K562 (cell line): ENCODE measurements around the gene SMAP2. TPM values are rescaled to one million over a fixed set of nuclear protein-coding genes. Genes with fewer than 3 reads are reported as not detected.
A peak's percentile ranks its signal among the peaks of the same experiment; 100 is the strongest.

Experiments used
- ATF3 ChIP-seq, 2 experiments: fragments of 450-650 bp in 1 of 2; sonication (generic) in 1 of 2; formaldehyde crosslinking in 1 of 2; IDR thresholded peaks in 1 of 2; conservative IDR thresholded peaks in 1 of 2; 2 replicates each; pipeline versions ENCODE4 v1.6.1 to v1.8.1; 2016 to 2023; ENCODE audit warnings: mild to moderate bottlenecking in 2 of 2, moderate library complexity in 2 of 2, inconsistent platforms in 1 of 2, missing genetic modification reagents in 1 of 2
- EP400 ChIP-seq: fragments of 450-650 bp; IDR thresholded peaks from 2 replicates; pipeline ENCODE4 v1.6.1; 2017; ENCODE audit warnings: antibody characterized with exemption, mild to moderate bottlenecking, moderate library complexity
- FOXA1 ChIP-seq: fragments of 450-650 bp; IDR thresholded peaks from 2 replicates; pipeline ENCODE4 v1.6.1; 2016; ENCODE audit warnings: mild to moderate bottlenecking, borderline replicate concordance
- HDAC2 ChIP-seq: fragments of 450-650 bp; IDR thresholded peaks from 2 replicates; pipeline ENCODE4 v1.6.1; 2016; ENCODE audit warnings: mild to moderate bottlenecking
- NKRF ChIP-seq: fragments of 450-650 bp; IDR thresholded peaks from 2 replicates; pipeline ENCODE4 v1.6.1; 2016; ENCODE audit warnings: borderline replicate concordance
- SUPT5H ChIP-seq: fragments of 450-650 bp; IDR thresholded peaks from 2 replicates; pipeline ENCODE4 v1.6.1; 2016
- ZBTB33 ChIP-seq: sonication (generic); formaldehyde crosslinking; IDR thresholded peaks from 2 replicates; pipeline ENCODE4 v1.8.1; 2023; ENCODE audit warnings: mild to moderate bottlenecking, missing genetic modification reagents
- ZNF644 ChIP-seq: fragments of 200-800 bp; sonication (Bioruptor generic); IDR thresholded peaks from 2 replicates; pipeline ENCODE4 v1.6.1; 2016; ENCODE audit warnings: low read depth, missing genetic modification characterization, missing compliant biosample characterization
- polyA plus RNA-seq, 8 experiments: library from polyadenylated mRNA; depleted of rRNA in 4 of 8; stranded (reverse) in 5 of 8; unstranded in 3 of 8; fragments of >200 nt; fragmentation: Nextera tagmentation in 2 of 8; fragmentation: Illumina TruSeq in 1 of 8; extraction: Ambion mirVana in 2 of 8; extraction: Trizol in 1 of 8; gene quantifications; 2 replicates each; pipeline versions ENCODE4 v1.2.1 to v1.2.3, GENCODE V29; 2011 to 2014; ENCODE audit warnings: inconsistent platforms in 1 of 8, missing spikeins in 1 of 8
- total RNA-seq, 7 experiments: library from RNA; depleted of rRNA in 6 of 7; stranded (reverse); fragments of >200 nt in 6 of 7; fragmentation: Illumina TruSeq in 2 of 7; extraction: Trizol in 2 of 7; gene quantifications; 2 replicates each; pipeline versions ENCODE4 v1.2.1 to v1.2.3, GENCODE V29; 2011 to 2021; ENCODE audit warnings: low replicate concordance in 1 of 7
- TF ChIP-seq, protein P1 (sequence below): sonication (generic); formaldehyde crosslinking; IDR thresholded peaks from 2 replicates; pipeline ENCODE4 v1.4.0; 2020; ENCODE audit warnings: mild to moderate bottlenecking, missing genetic modification reagents
- TF ChIP-seq, protein P2 (sequence below): fragments of 450-650 bp; IDR thresholded peaks from 2 replicates; pipeline ENCODE4 v1.6.1; 2016; ENCODE audit warnings: low read depth

The SMAP2 gene
- total and polyA plus RNA-seq, 9 of the 15 experiments (the other 6 are each of a cell fraction or from before 2014, with no cell fraction given): 38.7 to 212 (median 94.1) TPM

GRCh38 chr1:40385437-40386358 is 12.2 kb downstream of the SMAP2 start (continued):
- peak; percentile 69 for TF ChIP-seq ATF3 (IDR thresholded peaks at IDR 0.05)
- no peak for TF ChIP-seq ATF3 (CRISPR knock-in tag; conservative IDR thresholded peaks at IDR 0.05)
- TF ChIP-seq ZBTB33: no peak
- TF ChIP-seq EP400: peak; percentile 33
- no peak for TF ChIP-seq NKRF
- no peak for TF ChIP-seq SUPT5H
- TF ChIP-seq, protein P1, sequence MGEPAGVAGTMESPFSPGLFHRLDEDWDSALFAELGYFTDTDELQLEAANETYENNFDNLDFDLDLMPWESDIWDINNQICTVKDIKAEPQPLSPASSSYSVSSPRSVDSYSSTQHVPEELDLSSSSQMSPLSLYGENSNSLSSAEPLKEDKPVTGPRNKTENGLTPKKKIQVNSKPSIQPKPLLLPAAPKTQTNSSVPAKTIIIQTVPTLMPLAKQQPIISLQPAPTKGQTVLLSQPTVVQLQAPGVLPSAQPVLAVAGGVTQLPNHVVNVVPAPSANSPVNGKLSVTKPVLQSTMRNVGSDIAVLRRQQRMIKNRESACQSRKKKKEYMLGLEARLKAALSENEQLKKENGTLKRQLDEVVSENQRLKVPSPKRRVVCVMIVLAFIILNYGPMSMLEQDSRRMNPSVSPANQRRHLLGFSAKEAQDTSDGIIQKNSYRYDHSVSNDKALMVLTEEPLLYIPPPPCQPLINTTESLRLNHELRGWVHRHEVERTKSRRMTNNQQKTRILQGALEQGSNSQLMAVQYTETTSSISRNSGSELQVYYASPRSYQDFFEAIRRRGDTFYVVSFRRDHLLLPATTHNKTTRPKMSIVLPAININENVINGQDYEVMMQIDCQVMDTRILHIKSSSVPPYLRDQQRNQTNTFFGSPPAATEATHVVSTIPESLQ (CRISPR knock-in tag): no peak
- TF ChIP-seq, protein P2, sequence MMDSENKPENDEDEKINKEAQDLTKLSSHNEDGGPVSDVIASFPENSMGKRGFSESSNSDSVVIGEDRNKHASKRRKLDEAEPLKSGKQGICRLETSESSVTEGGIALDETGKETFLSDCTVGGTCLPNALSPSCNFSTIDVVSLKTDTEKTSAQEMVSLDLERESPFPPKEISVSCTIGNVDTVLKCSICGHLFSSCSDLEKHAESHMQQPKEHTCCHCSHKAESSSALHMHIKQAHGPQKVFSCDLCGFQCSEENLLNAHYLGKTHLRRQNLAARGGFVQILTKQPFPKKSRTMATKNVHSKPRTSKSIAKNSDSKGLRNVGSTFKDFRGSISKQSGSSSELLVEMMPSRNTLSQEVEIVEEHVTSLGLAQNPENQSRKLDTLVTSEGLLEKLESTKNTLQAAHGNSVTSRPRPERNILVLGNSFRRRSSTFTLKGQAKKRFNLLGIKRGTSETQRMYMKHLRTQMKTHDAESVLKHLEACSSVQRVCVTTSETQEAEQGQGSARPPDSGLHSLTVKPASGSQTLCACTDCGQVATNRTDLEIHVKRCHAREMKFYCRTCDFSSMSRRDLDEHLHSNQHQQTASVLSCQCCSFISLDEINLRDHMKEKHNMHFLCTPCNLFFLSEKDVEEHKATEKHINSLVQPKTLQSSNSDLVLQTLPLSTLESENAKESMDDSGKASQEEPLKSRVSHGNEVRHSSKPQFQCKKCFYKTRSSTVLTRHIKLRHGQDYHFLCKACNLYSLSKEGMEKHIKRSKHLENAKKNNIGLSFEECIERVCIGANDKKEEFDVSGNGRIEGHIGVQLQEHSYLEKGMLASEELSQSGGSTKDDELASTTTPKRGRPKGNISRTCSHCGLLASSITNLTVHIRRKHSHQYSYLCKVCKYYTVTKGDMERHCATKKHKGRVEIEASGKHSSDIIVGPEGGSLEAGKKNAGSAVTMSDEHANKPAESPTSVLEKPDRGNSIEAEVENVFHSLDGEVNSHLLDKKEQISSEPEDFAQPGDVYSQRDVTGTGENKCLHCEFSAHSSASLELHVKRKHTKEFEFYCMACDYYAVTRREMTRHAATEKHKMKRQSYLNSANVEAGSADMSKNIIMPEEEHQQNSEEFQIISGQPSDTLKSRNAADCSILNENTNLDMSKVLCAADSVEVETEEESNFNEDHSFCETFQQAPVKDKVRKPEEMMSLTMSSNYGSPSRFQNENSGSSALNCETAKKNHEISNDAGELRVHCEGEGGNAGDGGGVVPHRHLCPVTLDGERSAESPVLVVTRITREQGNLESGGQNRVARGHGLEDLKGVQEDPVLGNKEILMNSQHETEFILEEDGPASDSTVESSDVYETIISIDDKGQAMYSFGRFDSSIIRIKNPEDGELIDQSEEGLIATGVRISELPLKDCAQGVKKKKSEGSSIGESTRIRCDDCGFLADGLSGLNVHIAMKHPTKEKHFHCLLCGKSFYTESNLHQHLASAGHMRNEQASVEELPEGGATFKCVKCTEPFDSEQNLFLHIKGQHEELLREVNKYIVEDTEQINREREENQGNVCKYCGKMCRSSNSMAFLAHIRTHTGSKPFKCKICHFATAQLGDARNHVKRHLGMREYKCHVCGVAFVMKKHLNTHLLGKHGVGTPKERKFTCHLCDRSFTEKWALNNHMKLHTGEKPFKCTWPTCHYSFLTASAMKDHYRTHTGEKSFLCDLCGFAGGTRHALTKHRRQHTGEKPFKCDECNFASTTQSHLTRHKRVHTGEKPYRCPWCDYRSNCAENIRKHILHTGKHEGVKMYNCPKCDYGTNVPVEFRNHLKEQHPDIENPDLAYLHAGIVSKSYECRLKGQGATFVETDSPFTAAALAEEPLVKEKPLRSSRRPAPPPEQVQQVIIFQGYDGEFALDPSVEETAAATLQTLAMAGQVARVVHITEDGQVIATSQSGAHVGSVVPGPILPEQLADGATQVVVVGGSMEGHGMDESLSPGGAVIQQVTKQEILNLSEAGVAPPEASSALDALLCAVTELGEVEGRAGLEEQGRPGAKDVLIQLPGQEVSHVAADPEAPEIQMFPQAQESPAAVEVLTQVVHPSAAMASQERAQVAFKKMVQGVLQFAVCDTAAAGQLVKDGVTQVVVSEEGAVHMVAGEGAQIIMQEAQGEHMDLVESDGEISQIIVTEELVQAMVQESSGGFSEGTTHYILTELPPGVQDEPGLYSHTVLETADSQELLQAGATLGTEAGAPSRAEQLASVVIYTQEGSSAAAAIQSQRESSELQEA: no peak
- no peak for TF ChIP-seq HDAC2
- TF ChIP-seq ZNF644: no peak
- no peak for TF ChIP-seq FOXA1
